Activated CD8-positive, alpha-beta memory T cell treated with anti-CD3 and anti-CD28 coated beads for 4 hours (primary cell): Measurements from ENCODE around the gene NHLRC4.

ENCODE experiments used
- DNase-seq, 2 donors: peaks; one replicate each; pipeline ENCODE4 v3.0.0-alpha.2; 2020; ENCODE audit warnings: low read depth in 2 of 2

Gene NHLRC4, protein sequence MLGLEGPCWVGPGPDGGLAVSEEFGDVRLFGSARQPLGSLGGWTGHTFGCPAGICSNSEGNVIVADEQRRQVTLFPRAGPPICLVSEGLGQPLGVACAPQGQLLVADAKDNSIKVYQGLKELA

DNA sequence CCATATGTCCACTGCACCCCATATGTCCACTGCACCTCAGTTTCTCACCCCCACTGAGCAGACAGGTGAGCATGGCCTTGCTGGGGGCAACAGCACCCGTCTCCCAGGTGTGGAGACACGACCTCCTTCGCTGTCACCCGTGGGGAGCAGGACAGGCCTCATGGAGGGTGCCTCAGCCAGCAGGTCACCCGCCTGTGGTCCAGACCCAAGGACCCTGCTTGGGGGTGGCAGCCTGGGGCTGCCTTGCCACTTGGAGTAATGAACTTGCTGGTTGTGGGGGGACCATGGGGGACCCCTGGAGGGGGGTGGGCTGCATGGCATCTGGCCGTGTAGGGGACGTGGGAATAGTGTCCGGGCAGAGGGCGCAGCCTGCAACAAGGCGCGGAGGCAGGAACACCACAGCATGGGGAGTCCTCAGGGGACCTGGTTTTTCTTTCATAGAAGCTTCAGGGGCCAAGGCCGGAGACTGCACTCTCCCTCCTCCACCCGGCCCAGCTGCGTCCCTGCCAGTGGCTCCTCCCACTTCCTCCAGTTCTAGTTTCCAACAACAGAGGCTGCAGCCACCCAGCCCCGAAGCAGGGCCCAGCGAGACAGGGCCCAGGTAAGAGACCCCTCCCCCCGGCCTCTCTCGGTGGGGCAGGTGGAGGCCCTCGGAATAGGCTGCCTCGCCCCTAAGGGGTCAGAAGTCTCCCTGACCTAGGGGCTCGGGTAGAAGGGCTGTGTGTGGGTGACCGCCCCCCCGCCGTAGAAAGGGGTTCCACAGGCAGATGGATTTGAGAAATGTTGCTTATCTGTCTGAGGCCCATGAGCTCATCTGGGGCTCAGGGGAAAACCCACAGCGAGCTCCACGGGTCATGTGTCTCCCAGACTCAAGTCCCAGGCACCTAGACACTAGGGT lies at the start of gene NHLRC4:
NHLRC4 (plus strand) TSS at position 531 of the 898 bp plus-strand sequence. CDS start 1,043 bp downstream, outside the sequence.
- DNase-seq = no peak

DNA sequence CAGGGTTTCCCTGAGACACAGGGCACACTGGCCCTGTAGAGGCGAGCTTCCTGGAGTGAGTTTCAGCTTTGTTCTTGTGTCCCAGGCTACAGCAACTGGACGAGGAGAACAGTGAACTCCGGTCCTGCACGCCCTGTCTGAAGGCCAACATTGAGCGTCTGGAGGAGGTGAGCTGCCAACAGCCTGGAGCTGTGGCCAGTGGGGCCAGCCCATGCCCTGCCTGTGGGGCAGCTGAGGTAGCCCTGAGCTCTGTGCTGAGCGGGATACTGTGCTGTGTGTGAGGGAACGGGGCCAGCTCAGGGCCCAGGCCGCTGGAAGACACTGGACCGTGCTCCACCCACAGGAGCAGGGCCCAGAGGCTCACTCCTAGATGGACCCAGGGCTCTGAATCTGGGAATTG lies 47.9 kb upstream of the NHLRC4 start:
- no peak for DNase-seq

DNA sequence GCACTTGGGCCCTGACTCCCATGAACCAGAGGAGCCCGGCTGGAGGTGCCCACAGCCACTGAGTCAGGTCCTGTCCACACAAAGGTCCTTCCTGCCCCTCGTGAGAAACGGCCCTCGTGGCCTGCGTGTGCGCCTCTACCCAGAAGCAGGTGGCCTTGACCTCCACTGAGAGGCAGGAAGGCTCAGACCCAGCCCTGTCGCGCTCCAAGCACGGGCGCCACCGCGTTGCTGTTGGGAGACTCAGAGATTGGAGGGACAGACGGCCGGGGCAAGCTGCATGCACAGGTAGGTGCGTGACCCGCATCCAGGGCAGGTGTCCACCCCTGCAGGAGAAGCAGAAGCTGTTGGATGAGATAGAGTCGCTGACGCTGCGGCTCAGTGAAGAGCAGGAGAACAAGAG lies 47.4 kb upstream of the NHLRC4 start:
- no peak for DNase-seq

DNA sequence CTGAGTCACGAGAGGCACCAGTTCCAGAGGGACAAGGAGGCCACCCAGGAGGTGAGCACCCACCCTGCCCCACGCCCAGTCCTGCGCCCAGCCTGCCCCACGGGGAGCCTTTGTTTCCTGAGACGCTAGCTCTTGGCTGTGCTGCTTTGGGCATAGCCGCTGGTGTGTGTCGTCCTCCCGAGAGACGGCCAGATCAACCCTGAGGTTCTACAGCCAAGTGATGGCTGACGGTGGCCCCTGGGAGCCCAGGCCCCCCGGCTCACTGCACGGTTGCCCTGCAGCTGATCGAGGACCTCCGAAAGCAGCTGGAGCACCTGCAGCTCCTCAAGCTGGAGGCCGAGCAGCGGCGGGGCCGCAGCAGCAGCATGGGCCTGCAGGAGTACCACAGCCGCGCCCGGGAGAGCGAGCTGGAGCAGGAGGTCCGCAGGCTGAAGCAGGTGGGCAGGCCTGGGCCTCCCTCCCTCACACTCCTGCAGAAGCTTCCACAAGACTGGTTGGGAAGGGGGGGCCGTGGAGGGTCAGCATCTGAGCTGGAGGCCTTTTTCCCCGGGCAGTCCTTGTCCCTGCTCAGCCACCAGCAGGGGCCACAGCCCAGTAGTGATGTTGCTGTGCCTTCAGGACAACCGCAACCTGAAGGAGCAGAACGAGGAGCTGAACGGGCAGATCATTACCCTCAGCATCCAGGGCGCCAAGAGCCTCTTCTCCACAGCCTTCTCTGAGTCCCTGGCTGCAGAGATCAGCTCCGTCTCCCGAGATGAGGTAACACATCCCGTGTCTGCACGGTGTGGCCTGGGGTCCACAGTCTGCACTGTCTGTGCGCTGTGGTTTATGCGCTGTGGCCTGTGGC lies 46.7 kb upstream of the NHLRC4 start:
- DNase-seq = no peak

DNA sequence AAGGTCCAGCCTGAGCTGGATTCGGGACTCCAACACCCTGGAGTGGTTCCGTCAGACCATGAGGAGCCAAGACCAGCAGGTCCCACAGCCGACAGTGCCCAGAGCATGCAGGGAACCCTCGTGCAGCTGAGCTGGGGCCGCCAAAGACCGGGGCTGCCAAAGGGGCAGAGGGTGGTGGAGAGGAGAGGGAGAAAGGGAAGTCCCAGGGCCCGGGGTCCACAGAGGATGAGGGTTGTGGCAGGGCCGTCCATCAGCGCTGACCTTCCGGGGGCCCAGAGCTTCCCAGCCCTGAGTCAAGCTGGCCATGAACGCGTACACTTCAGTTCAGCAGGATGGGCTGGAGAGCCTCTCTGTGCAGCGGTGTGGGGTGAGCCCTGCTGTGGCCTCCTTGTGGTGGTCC lies 46.0 kb upstream of the NHLRC4 start:
- DNase-seq = no peak

DNA sequence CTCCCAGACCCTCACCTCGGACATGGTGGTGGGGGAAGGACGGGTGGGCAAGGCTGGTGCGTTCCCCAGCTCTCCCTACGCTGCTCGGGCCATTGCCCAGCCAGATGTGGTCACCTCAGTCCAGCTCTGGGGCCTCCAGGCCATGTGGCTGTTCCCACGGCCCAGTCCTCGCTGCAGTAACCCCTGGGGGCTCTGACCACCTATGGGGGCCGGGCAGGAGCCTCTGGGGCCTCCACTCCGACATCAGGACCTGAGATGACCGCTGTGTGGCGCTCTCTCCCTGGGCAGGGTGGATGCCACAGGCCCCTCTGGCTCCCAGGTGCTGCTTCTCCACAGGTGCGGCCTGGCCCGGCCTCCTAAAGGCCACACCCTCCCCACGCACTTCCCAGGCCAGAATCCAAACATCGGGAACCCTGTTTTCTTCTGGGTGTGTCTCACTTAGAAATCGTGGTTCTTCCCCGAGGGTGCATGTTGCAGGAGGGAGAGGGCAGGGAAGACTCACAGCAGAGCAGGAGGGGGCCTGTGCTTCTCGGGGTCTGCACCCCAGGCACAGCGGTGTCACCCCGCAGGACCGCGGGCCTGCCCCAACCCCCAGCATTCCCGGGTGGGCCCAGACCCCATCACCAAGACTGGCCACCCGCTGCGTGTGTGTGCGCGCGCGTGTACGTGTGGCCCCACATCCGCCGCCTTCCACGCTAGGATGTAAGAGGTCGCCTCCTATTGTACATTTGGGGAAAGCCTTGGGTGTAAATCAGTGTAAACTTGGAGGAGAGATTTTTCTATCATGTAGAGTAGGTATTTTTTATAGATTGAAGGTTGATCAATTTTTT lies 45.2 kb upstream of the NHLRC4 start:
- no peak for DNase-seq

DNA sequence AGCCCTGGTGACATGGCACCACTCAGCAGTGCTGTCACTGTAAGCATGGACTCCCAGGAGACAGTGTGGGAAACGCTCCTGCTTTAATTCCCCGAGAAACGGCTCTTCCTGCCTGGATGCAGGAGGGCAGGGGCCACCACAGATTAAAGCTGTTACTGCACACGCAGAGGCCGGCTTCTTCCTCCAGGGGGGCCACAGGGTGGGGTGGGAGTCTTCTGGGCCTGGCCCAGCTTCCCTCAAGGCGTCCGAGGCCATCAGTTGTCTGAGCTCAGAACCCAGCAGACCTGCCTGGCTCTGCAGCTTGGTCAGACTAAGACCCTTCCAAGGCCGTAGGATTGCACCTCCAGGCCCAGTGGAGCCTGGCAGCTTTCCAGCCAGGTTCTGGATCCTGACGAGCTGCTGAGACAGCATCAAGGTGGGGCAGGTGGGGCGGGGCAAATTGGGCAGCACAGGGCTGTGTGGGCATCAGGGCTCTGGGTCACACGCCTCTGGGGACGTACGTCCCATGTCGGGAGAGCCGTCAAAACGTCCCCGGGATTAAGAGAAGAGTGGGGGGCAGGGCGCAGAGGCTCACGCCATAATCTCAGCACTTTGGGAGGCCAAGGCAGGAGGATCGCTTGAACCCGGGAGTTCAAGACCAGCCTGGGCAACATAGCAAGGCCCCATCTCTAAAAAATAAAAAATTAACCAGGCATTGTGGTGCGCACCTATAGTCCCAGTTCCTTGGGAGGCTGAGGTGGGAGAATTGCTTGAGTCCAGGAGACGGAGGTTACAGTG lies 44.3 kb upstream of the NHLRC4 start:
- DNase-seq = no peak

DNA sequence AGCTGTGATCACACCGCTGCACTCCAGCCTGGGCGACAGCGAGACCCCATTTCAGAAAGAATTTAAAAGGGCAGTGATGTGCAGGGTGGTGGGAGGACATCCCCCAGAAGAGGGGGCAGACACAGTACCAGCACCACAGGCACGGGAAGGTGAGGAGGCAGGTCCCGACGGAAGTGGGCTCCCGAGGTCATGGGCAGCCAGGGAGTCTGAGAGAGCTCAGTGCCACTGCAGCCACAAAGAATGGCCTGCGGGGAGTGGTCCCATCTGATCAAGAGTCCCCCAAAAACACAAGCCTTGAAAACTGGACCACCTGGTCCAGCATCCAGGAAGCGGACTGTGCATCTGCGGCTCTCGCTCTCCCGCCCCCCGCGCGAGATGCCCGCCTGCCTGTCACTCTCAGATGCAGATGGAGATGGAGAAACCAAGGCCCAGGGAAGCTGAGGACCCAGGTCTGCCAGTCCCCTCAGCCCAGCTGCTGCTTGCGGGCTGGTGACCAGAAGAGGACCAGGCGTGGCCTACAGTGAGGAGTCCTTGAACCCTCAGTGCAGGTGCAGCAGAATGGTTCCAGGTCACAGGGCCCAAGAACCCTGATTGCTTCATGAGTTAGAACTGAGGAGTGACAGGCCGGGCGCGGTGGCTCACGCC lies 43.6 kb upstream of the NHLRC4 start:
- no peak for DNase-seq

DNA sequence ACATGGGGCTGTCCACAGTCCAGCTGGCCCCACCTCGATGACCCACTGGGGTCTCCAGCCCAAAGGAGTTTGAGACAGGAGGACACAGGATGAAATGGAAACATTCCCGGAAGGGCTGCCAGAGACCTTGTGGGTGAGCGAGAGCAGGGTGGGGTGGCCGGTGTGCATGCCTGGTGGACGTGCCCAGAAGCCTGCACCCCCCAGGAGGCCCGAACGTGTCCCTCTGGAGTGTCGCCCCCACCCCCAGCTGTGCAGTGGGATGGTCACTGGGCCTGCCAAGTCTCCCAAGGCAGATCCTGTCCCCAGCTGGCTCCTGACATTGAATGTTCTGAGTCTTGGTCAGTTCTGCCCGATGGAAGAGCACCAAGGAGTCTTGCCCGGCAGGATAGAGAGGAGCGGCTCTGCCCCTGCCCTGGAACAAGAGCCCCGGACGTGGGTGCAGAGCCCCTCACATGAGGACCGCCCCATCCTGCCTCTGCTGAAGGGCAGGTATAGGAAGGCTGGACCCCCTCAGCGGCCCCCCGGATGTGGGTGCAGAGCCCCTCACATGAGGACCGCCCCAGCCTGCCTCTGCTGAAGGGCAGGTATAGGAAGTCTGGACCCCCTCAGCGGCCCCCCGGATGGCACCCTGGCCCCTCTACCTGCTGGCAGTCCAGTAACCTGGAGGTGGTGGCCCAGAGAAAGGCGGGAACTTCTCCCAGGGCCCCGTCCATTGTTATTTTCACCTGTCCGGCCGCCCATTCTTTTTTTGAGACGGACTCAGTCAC lies 42.3 kb upstream of the NHLRC4 start:
- no peak for DNase-seq

DNA sequence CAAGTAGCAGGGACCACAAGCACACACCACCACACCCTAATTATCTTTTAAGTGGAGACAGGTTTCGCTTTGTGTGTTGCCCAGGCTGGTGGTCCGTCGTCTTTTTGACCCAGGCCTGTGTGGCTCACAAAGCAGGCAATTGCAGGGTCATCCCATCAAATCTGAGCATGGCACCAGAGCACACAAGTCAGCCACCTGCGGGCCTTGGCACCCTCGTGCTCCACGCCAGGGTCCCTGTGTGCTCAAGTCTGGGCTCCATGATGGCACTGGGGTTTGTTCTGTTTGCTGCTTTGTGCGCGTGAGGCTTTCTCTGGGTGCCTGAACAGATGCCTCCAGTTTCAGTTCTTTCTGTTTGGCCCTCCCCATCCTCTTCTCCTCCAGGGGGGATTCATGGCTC lies 41.7 kb upstream of the NHLRC4 start:
- no peak for DNase-seq

DNA sequence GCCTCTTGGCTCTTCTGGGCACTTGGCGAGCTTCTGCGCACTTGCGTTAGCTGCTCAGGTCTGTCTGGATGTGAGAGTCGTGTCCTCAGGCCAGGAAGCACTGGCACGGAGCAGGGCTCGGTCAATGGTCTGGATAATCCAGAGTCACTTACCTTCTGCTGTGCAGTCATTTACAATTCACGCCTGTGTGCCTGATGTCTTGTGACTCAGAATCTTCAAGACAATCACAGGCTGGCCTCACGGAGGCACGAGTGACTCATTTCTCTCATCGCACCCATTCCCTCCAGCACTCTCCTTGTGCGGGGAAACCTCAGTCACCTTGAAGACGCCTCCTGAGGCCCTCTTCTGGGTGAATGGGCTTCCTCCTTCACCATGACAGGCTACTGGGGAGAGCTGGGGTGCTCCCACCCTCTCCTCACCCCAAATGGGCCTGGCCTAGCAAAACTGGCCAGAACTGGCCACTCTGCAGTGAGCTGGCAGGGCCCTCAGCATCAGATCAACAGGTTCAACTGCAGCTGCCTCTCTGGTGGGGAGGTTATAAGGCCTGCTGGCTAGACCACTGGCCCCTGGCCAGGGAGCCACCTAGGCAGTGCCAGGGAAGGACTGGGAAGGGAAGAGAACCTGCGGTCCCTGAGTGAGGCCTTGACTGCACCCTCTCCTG lies 41.2 kb upstream of the NHLRC4 start:
- DNase-seq = peak; percentile 43 to 65

DNA sequence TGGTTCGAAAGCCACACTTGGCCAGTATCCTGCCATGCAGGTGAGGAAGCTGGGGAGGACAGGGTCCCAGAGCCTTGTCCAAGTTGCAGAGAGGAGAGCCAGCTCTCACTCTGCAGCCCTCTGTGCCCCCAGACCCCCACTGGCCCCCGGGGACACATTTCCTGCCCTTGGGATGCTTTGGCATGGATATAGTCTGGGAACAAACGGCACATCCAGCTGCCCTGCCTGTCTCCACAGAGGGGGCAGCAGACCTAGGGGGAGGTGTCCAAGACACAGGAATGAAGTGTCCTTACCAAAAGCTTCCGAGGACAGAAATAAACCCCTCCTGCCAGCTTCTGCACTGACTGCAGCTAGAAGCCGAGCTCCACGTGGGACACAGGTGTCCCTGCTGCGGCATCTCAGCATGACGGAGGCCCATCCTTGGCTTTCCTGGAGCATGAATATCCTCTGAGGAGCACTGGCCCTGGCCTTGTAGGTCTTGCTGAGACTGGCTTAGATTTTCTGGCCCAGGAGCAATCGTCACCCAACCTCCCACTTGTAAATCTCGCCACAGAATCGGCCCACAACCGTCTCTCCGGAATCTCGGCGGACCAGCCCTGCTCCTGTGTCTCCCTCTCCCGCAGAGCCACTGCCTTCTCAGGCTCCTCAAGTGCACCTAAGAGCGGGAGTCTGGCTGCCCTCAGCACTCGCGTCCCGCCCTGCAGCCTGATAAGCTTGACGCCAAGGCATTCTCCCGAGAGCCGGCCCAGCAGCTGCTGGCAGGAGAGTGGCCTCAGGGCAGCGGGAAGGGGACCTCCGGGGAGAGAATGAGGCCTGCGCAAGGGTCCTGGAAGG lies 40.4 kb upstream of the NHLRC4 start:
- no peak for DNase-seq

DNA sequence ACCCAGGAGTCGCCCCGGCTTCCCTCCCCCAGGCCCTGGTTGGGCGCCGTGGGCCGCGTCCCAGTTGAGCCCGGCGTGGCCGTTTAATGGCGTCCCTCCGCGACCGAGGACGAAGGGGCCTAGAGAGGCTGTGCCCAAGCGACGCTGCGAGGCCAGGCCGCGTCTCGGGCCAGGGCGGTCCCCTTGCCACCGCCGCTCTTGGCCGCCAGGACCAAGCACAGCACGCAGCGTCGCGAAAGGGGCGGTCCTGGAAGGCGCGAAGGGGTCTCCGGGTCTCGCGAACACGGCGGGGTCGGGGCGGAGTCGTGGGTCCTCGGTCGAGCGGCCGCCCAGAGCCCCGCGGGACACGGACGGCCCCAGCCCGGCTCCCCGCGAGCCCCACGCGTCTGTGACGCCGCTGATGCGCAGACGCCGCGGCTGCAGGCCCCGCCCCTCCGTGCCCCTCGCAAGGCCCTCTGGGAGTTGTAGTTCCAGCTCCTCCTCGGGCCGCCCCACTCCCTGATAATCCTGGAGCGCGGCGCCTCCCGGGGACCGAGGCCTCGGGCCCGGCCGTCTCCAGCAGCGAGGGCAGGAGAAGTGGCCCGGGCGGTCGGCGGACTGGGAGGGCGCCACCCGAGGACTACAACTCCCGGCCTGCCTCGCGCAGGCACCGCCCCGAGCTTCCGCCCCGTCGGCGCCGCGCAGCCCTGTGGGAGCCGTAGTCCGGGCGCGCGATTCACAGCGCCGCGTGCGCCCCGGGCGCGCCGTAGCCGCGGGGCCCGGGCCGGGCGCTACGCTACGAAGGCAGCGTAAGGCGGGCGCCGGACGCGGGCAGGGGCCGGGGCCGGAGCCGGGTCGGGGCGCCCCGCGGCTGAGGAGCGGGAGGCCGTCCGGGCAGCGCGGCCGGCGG lies 39.5 kb upstream of the NHLRC4 start, which contains the start of gene CAPN15:
CAPN15 (plus strand) TSS at position 698 of the 889 bp plus-strand sequence. CDS start 19,127 bp downstream, outside the sequence.
- peak; percentile 67 to 69 for DNase-seq

DNA sequence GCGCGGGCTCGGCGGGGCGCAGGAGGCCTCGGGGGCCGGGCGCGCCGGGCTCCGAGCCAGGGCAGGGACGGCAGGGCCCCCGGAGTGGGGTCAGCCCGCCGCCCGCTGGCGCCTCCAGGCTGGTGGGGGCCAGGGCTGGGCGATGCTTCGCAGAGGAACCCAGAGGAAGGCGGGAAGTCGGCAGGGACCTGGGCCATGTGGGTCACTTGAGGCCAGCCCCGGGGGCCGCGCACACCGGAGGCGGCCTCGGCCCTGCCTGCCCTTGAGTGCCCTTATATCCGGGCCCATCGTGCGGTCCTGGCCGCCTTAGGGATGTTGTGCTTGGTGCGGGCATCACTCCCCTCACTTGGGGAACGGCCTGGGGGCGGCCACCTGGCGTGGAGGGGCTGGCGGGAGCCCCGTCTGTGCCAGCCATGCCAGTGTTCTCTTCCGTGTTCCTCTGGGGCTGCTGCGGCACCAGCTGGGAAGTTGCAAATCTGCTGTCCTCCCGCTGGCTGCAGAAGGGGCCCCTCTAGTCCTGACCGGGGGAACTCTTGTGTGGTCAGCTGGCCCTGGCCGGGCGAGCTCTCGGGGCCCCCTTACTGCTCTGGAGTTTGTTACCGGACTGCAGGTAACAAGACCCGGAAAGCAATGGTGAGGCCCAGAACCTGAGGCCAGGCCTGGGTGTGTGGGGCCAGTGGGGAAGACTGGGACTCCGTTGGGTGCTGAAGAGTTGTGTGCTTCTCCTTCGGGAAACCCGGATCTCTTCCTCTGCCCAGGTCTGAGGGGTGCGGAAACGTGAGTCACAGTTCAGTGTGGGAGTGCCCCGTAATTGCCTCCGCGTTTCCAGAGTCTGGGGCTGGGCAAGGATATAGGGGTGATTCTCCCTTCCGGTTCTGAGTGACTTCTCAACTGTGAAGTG lies 38.4 kb upstream of the NHLRC4 start:
- peak in 1 of 2 donors; percentile 15 for DNase-seq

DNA sequence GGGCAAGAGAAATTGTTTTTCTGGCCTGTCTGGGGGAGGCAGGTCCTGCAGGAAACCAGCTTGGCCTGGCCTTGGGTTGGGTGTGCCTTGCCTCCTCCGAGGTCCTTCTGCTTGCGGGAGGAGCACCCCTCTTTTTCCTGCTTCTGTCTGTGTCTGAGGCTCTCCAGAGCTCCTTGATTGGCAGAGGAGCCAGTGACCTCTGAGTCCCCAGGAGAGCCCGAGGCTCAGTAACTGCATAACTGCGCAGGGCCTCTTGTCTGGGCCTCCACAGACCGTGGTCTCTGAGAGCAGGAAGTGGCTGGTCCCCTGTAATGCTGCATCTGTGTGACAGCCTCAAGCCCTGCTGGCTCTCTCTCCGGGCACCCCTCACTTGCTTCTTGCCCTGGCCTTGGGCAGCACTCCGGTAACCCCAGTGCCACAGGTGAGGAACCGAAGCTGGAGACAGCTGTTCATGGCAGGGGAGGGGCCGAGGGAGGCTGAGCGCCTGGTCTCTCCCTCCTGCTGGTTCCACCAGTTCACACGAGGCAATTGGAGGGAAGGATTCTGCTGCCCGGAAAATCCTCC lies 37.7 kb upstream of the NHLRC4 start:
- DNase-seq = no peak
